PFSK-1 (cell line): ENCODE measurements around the gene GLS.
A peak's percentile ranks its signal among the peaks of the same experiment; 100 is the strongest.

Source experiments
- FOXP2 ChIP-seq: optimal IDR thresholded peaks from 2 replicates; pipeline ENCODE3; 2011; ENCODE audit warnings: borderline replicate concordance, control low read depth, inconsistent platforms; ENCODE audit not compliant: insufficient read depth; ENCODE audit errors: extremely low read length, extremely low read depth
- POLR2AphosphoS5 ChIP-seq: IDR thresholded peaks from 2 replicates; pipeline ENCODE4 v1.6.1; 2012; ENCODE audit warnings: low read depth, mild to moderate bottlenecking, control low read depth, low read length, moderate library complexity
- REST ChIP-seq, 2 experiments: IDR thresholded peaks; 2 replicates each; pipeline versions ENCODE4 v1.6.1 to v1.8.0; 2011 to 2012; ENCODE audit warnings: low read depth in 2 of 2, low read length in 2 of 2, control low read depth in 1 of 2, inconsistent platforms in 1 of 2, mild to moderate bottlenecking in 1 of 2, moderate library complexity in 1 of 2; ENCODE audit not compliant: insufficient read depth in 1 of 2
- SIN3A ChIP-seq: IDR thresholded peaks from 2 replicates; pipeline ENCODE4 v1.6.1; 2012; ENCODE audit warnings: mild to moderate bottlenecking, low read length, moderate library complexity, borderline replicate concordance; ENCODE audit not compliant: insufficient read depth
- TAF1 ChIP-seq: IDR thresholded peaks from 2 replicates; pipeline ENCODE4 v1.6.1; 2012; ENCODE audit warnings: low read length, control low read depth, borderline replicate concordance; ENCODE audit not compliant: insufficient read depth

GLS gene

GRCh38 chr2:190879474-190880377 lies 895 bp upstream of the GLS start:
- no peak for TF ChIP-seq FOXP2
- TF ChIP-seq SIN3A = no peak
- no peak for TF ChIP-seq POLR2AphosphoS5
- TF ChIP-seq TAF1 = no peak
- no peak for TF ChIP-seq REST (IDR thresholded peaks at IDR 0.05; ENCODE audit: insufficient read depth in 1 of 2, low read depth in 2 of 2, low read length in 2 of 2)

- no peak for TF ChIP-seq FOXP2
- TF ChIP-seq SIN3A = no peak
- TF ChIP-seq POLR2AphosphoS5 = no peak
- no peak for TF ChIP-seq TAF1
- TF ChIP-seq REST (IDR thresholded peaks at IDR 0.05; ENCODE audit: insufficient read depth in 1 of 2, low read depth in 2 of 2, low read length in 2 of 2) = no peak
Observed at GRCh38 chr2:190881084-190881597, 520 bp downstream of the GLS start.

GRCh38 chr2:190881598-190882410 lies 1.2 kb downstream of the GLS start:
- TF ChIP-seq SIN3A = peak; percentile 80
- TF ChIP-seq POLR2AphosphoS5 = no peak; the same call in 1 of the 2 replicates
- no peak for TF ChIP-seq FOXP2
- no peak for TF ChIP-seq TAF1

- no peak for TF ChIP-seq FOXP2
- TF ChIP-seq TAF1 = no peak
Observed at GRCh38 chr2:190882411-190882766, 1.8 kb downstream of the GLS start.

GRCh38 chr2:190882856-190883582 lies 2.4 kb downstream of the GLS start:
- TF ChIP-seq SIN3A (no peak), REST (IDR thresholded peaks at IDR 0.05; ENCODE audit: insufficient read depth in 1 of 2, low read depth in 2 of 2, low read length in 2 of 2) (no peak), POLR2AphosphoS5 (no peak), TAF1 (no peak), FOXP2 (no peak)
